PC-9 (cell line): ENCODE results near the gene SMIM12.

ENCODE experiments used
- CTCF ChIP-seq: fragments of 200-600 bp; sonication (generic); conservative IDR thresholded peaks from 2 replicates; pipeline ENCODE4 v1.6.1; 2017; ENCODE audit warnings: mixed run types, antibody characterized with exemption, mild to moderate bottlenecking, moderate library complexity
- EZH2 ChIP-seq: fragments of 200-600 bp; sonication (generic); IDR thresholded peaks from 2 replicates; pipeline ENCODE4 v1.8.0; 2017; ENCODE audit warnings: antibody characterized with exemption, low read depth

- TF ChIP-seq CTCF (no peak), EZH2 (no peak)
Measured at GRCh38 chr1:34816778-34817177, 42.8 kb downstream of the SMIM12 start.
